ENCODE measurements around the gene LATS1.

DNA sequence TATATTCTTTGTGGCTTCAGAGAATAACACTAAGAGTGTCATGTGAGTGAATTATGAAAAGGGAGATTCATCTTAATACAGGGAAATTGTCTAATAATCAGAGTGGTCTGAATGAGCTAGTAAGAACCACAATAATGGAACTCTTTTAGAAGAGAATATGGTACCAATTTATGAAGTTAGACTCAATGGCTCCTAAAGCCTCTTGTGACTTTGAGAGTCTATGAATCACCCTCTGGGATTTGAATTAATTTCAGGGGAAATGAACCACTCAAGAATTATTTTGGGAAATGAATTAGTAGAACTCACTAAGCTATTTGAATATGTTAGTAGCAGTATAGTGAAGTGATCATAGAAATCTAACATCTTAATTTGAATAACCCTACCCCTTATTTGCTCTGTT, 46.0 kb upstream of the LATS1 start:
- TF ChIP-seq, protein P1, sequence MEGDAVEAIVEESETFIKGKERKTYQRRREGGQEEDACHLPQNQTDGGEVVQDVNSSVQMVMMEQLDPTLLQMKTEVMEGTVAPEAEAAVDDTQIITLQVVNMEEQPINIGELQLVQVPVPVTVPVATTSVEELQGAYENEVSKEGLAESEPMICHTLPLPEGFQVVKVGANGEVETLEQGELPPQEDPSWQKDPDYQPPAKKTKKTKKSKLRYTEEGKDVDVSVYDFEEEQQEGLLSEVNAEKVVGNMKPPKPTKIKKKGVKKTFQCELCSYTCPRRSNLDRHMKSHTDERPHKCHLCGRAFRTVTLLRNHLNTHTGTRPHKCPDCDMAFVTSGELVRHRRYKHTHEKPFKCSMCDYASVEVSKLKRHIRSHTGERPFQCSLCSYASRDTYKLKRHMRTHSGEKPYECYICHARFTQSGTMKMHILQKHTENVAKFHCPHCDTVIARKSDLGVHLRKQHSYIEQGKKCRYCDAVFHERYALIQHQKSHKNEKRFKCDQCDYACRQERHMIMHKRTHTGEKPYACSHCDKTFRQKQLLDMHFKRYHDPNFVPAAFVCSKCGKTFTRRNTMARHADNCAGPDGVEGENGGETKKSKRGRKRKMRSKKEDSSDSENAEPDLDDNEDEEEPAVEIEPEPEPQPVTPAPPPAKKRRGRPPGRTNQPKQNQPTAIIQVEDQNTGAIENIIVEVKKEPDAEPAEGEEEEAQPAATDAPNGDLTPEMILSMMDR (conservative IDR thresholded peaks at IDR 0.05; ENCODE audit: low read depth, low read length), result no peak
- no peak for TF ChIP-seq EZH2 (IDR thresholded peaks at IDR 0.05; ENCODE audit: borderline replicate concordance, low read depth, low read length, poor library complexity, severe bottlenecking)

Measured in A673 (cell line).